ENCODE data around the gene EFNA2. TPM values are rescaled to one million over a fixed set of nuclear protein-coding genes. Genes with fewer than 3 reads are reported as not detected.

Gene EFNA2
- total and polyA plus RNA-seq, 2 of the 8 experiments (the other 6 are each of a cell fraction or from before 2014, with no cell fraction given), result 4.0 to 7.0 TPM

- no peak within 1 kb of the TSS for H2AFZ ChIP-seq (ENCODE audit: low read length)
- no peaks in the 10 kb centered on the region for H3K27me3 ChIP-seq (replicated peaks in 1 of 4; ENCODE audit: control insufficient read depth in 3 of 4, extremely low read depth in 1 of 4, insufficient read depth in 3 of 4, low read length in 3 of 4)
- peak in 1 of 2 experiments; percentile 91 for DNase-seq (ENCODE audit: low read depth in 1 of 2, low spot score in 2 of 2)
- H2BK5ac ChIP-seq (ENCODE audit: low read depth, low read length), result peak within 1 kb of the TSS; percentile 93
- H2BK15ac ChIP-seq (ENCODE audit: low read length), result peak within 1 kb of the TSS; percentile 72; the same call in 1 of the 2 replicates
- CTCF ChIA-PET (ENCODE audit: partially characterized antibody), result no interaction called here
- 1% methylated on average over 30 of the region's 60 CpGs; no CpG with 5 or more reads in 1 of the 2 experiments for WGBS, 2 experiments (ENCODE audit: extremely low coverage in 1 of 2, insufficient coverage in 1 of 2, insufficient read length in 1 of 2, insufficient replicate concordance in 2 of 2, low coverage in 1 of 2, low lambda C conversion rate in 2 of 2, missing lambda C conversion rate in 1 of 2)
- peak within 1 kb of the TSS; percentile 81 for H4K91ac ChIP-seq (replicated peaks; ENCODE audit: insufficient read length, low read length)
- H3K4me3 ChIP-seq (ENCODE audit: extremely low read depth in 1 of 4, insufficient read depth in 2 of 4, low read depth in 3 of 4, low read length in 4 of 4), result peak within 1 kb of the TSS; percentile 63 to 95 (median 68)
- H3K4me1 ChIP-seq (replicated peaks in 1 of 4; ENCODE audit: control insufficient read depth in 3 of 4, insufficient read depth in 4 of 4, low read length in 3 of 4), result peaks cover 0 to 29% (median 13%) of the 10 kb centered on the region in 4 experiments; a peak in 6 of 7 replicates
- peaks cover 7 to 10% of the 10 kb centered on the region in 2 experiments for H4K20me1 ChIP-seq (replicated peaks in 1 of 2; ENCODE audit: control insufficient read depth in 1 of 2, insufficient read depth in 2 of 2, low read length in 2 of 2)
- peaks cover 9 to 28% of the 10 kb centered on the region in 2 experiments for H3K79me2 ChIP-seq (ENCODE audit: control insufficient read depth in 1 of 2, insufficient read depth in 2 of 2, low read length in 2 of 2)
- peak within 1 kb of the TSS; percentile 63 to 89 (median 82) for H3K9ac ChIP-seq (replicated peaks in 1 of 4; ENCODE audit: extremely low read depth in 1 of 4, low read depth in 3 of 4, low read length in 3 of 4)
- 0 out of 2 replicates have a peak, but pooled peaks cover 5% of the 10 kb centered on the region for H3K79me1 ChIP-seq (ENCODE audit: low read depth, low read length)
- peak within 1 kb of the TSS; percentile 94 for H4K5ac ChIP-seq (ENCODE audit: insufficient read length, low read depth, low read length)
- H2AK5ac ChIP-seq (ENCODE audit: low read depth, low read length), result peak within 1 kb of the TSS; percentile 90; the same call in 1 of the 2 replicates
- peak within 1 kb of the TSS; percentile 42 to 79 for H3K4me2 ChIP-seq (ENCODE audit: insufficient read depth in 1 of 2, low read depth in 2 of 2, low read length in 2 of 2)
- H3K23ac ChIP-seq (ENCODE audit: insufficient read length), result no peak within 1 kb of the TSS
- peak within 1 kb of the TSS; percentile 94 for H3K27ac ChIP-seq (ENCODE audit: low read depth, low read length)
- POLR2A ChIA-PET (ENCODE audit: partially characterized antibody), result interaction anchor here (0.7 to 14.3 kb wide), 7 partner anchors 10 to 221 kb away, joined by 3 to 456 read pairs (median 4); partner anchors contain the start of genes CBARP, CIRBP, CNN2 and FAM174C
- H3K4ac ChIP-seq (replicated peaks; ENCODE audit: insufficient read length, low read depth, low read length), result peak within 1 kb of the TSS; percentile 85
- H2BK12ac ChIP-seq (ENCODE audit: low read depth, low read length), result 0 out of 2 replicates have a peak within 1 kb of the TSS, but pooled peaks have one; percentile 17
- no peaks in the 10 kb centered on the region for H3K9me3 ChIP-seq (ENCODE audit: insufficient read depth in 2 of 2, low read depth in 1 of 2, low read length in 1 of 2)
- peak within 1 kb of the TSS; percentile 93 for H3K18ac ChIP-seq (ENCODE audit: extremely low read depth, low read length)
- H3K14ac ChIP-seq (ENCODE audit: insufficient read length), result peak within 1 kb of the TSS; percentile 90
- peak within 1 kb of the TSS; percentile 98 for H4K8ac ChIP-seq (ENCODE audit: extremely low read depth, insufficient read depth, low read length)
- peak within 1 kb of the TSS; percentile 86 for H3K56ac ChIP-seq (replicated peaks; ENCODE audit: insufficient read length, low read depth, low read length)
- FAIRE-seq, result no peak
- peaks cover 3 to 23% (median 11%) of the 10 kb centered on the region in 4 experiments; a peak in 4 of 8 replicates for H3K36me3 ChIP-seq (ENCODE audit: control insufficient read depth in 2 of 4, insufficient read depth in 4 of 4, low read length in 3 of 4)
- H2BK120ac ChIP-seq (replicated peaks; ENCODE audit: low read depth, low read length), result no peak within 1 kb of the TSS
- H2BK20ac ChIP-seq (ENCODE audit: low read length), result no peak within 1 kb of the TSS
- H3K23me2 ChIP-seq (ENCODE audit: low read depth, low read length), result peaks cover 2% of the 10 kb centered on the region; the same call in 1 of the 2 replicates
- TF ChIP-seq POLR2AphosphoS5 (IDR thresholded peaks at IDR 0.05; ENCODE audit: low read depth, low read length) (peak; percentile 88), KDM4A (IDR thresholded peaks at IDR 0.05; ENCODE audit: low read depth, low read length, severe bottlenecking) (peak; percentile 58), SIN3A (conservative IDR thresholded peaks at IDR 0.05 in 1 of 2, IDR thresholded peaks at IDR 0.05 in 1 of 2; ENCODE audit: low read depth in 1 of 2, low read length in 2 of 2) (peak in 1 of 2 experiments; percentile 11; a peak in 1 of 4 replicates), ZNF274 (IDR thresholded peaks at IDR 0.05; ENCODE audit: borderline replicate concordance, extremely low read depth, low read length) (no peak), JUN (IDR thresholded peaks at IDR 0.05; ENCODE audit: low read depth, low read length) (no peak), RBBP5 (IDR thresholded peaks at IDR 0.05; ENCODE audit: borderline replicate concordance, low read depth, low read length) (no peak), RFX5 (IDR thresholded peaks at IDR 0.05; ENCODE audit: borderline replicate concordance, low read depth, low read length) (no peak), CTCF (IDR thresholded peaks at IDR 0.05; ENCODE audit: control extremely low read depth in 1 of 3, insufficient read depth in 1 of 3, low read depth in 1 of 3, low read length in 3 of 3) (peak; percentile 39 to 43 (median 43)), SP4 (IDR thresholded peaks at IDR 0.05; ENCODE audit: low read length) (peak; percentile 57; the same call in 1 of the 2 replicates)
These were observed 37.4 kb upstream of the EFNA2 start, which contains the start of gene MIDN for GRCh38 chr19:1248139-1248785. Gene MIDN, plus strand, starts transcription at chr19:1248583. Its CDS starts 1,714 bp downstream, at chr19:1250297.
